HL-60 (cell line): Measurements from ENCODE around the gene PLPPR1.

Source experiments
- DNase-seq, 2 experiments: peaks; one replicate each; pipeline ENCODE4 v3.0.0-alpha.2; 2010 to 2020; ENCODE audit warnings: low read depth in 1 of 2, low spot score in 1 of 2
- H3K27ac ChIP-seq: fragments of 250-450 bp; sonication (Bioruptor Pico); replicated peaks from 2 replicates; pipeline ENCODE4 v1.5.1; 2020; ENCODE audit warnings: mild to moderate bottlenecking, moderate library complexity
- H3K27me3 ChIP-seq: fragments of 250-450 bp; sonication (Bioruptor Pico); 2 replicates; pipeline ENCODE4 v1.5.1; 2021; ENCODE audit warnings: mild to moderate bottlenecking, moderate library complexity; ENCODE audit not compliant: insufficient read depth, poor library complexity, severe bottlenecking
- H3K4me3 ChIP-seq: replicated peaks from 2 replicates; pipeline ENCODE4 v1.5.1; 2011; ENCODE audit warnings: mild to moderate bottlenecking, control low read depth, low read length; ENCODE audit not compliant: insufficient read depth
- CTCF ChIP-seq: IDR thresholded peaks from one replicate; pipeline ENCODE4 v1.5.1; 2011; ENCODE audit warnings: low read length, control low read depth, inconsistent platforms; ENCODE audit not compliant: insufficient read depth
- GABPA ChIP-seq: IDR thresholded peaks from 2 replicates; pipeline ENCODE4 v1.6.1; 2012; ENCODE audit warnings: low read depth
- POLR2AphosphoS5 ChIP-seq: IDR thresholded peaks from 2 replicates; pipeline ENCODE4 v1.6.1; 2012; ENCODE audit warnings: low read depth
- SPI1 ChIP-seq: IDR thresholded peaks from 2 replicates; pipeline ENCODE4 v1.6.1; 2012; ENCODE audit warnings: low read depth, mild to moderate bottlenecking, borderline replicate concordance
- TF ChIP-seq, protein P1 (sequence below): IDR thresholded peaks from 2 replicates; pipeline ENCODE4 v1.6.1; 2012; ENCODE audit warnings: low read depth; ENCODE audit not compliant: insufficient replicate concordance

Gene PLPPR1

DNA sequence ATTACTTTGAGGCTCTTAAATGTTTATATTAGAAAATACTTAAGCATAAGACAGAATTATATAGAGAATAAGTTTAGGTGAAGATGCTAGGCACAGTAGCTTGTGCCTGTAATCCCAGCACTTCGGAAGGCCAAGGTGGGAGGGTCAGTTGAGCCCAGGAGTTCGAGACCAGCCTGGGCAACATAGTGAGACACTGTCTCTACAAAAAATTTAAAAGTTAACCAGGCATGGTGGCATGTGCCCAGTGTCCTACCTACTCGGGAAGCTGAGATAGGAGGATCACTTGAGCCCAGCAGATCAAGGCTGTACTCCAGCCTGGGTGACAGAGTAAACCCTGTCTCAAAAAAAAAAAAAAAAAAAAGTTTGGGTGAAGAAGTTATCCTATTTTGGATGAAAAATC, 294.6 kb downstream of the PLPPR1 start:
- DNase-seq: no peak
- no peaks in the 10 kb centered on the region for H3K27me3 ChIP-seq
- TF ChIP-seq POLR2AphosphoS5 (no peak), CTCF (no peak), SPI1 (no peak), GABPA (no peak)
- TF ChIP-seq, protein P1, sequence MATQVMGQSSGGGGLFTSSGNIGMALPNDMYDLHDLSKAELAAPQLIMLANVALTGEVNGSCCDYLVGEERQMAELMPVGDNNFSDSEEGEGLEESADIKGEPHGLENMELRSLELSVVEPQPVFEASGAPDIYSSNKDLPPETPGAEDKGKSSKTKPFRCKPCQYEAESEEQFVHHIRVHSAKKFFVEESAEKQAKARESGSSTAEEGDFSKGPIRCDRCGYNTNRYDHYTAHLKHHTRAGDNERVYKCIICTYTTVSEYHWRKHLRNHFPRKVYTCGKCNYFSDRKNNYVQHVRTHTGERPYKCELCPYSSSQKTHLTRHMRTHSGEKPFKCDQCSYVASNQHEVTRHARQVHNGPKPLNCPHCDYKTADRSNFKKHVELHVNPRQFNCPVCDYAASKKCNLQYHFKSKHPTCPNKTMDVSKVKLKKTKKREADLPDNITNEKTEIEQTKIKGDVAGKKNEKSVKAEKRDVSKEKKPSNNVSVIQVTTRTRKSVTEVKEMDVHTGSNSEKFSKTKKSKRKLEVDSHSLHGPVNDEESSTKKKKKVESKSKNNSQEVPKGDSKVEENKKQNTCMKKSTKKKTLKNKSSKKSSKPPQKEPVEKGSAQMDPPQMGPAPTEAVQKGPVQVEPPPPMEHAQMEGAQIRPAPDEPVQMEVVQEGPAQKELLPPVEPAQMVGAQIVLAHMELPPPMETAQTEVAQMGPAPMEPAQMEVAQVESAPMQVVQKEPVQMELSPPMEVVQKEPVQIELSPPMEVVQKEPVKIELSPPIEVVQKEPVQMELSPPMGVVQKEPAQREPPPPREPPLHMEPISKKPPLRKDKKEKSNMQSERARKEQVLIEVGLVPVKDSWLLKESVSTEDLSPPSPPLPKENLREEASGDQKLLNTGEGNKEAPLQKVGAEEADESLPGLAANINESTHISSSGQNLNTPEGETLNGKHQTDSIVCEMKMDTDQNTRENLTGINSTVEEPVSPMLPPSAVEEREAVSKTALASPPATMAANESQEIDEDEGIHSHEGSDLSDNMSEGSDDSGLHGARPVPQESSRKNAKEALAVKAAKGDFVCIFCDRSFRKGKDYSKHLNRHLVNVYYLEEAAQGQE: no peak
- no peak overlapping the region for H3K4me3 ChIP-seq
- H3K27ac ChIP-seq: no peak overlapping the region

GRCh38 chr9:101324245-101324804, 295.8 kb downstream of the PLPPR1 start:
- no peak for DNase-seq
- Histone ChIP-seq H3K27me3 (no peaks in the 10 kb centered on the region), H3K4me3 (no peak overlapping the region), H3K27ac (no peak overlapping the region)
- no peak for TF ChIP-seq GABPA
- no peak for TF ChIP-seq SPI1
- TF ChIP-seq, protein P1: no peak
- no peak for TF ChIP-seq CTCF
- no peak for TF ChIP-seq POLR2AphosphoS5

GRCh38 chr9:101325053-101325452, 296.5 kb downstream of the PLPPR1 start:
- Histone ChIP-seq H3K4me3 (no peak overlapping the region), H3K27me3 (no peaks in the 10 kb centered on the region), H3K27ac (no peak overlapping the region)
- TF ChIP-seq SPI1: no peak
- TF ChIP-seq, protein P1: no peak
- TF ChIP-seq GABPA: no peak
- no peak for TF ChIP-seq CTCF
- no peak for TF ChIP-seq POLR2AphosphoS5
- DNase-seq: no peak
